GM12891 (cell line): ENCODE measurements around the gene GRAMD1B.

ENCODE experiments used
- PAX5 ChIP-seq: IDR thresholded peaks from 2 replicates; pipeline ENCODE4 v1.6.1; 2011; ENCODE audit warnings: low read length, moderate library complexity, mild to moderate bottlenecking; ENCODE audit not compliant: insufficient read depth, severe bottlenecking
- POLR2A ChIP-seq: IDR thresholded peaks from 2 replicates; pipeline ENCODE4 v1.6.1; 2011; ENCODE audit warnings: low read depth, low read length, control low read depth
- POLR2AphosphoS5 ChIP-seq: IDR thresholded peaks from 2 replicates; pipeline ENCODE4 v1.6.1; 2011; ENCODE audit warnings: low read depth, low read length, control low read depth
- POU2F2 ChIP-seq: IDR thresholded peaks from 2 replicates; pipeline ENCODE4 v1.6.1; 2011; ENCODE audit warnings: low read depth, mild to moderate bottlenecking, control low read depth, low read length, moderate library complexity
- TAF1 ChIP-seq: IDR thresholded peaks from 2 replicates; pipeline ENCODE4 v1.6.1; 2011; ENCODE audit warnings: low read depth, low read length, control low read depth

DNA sequence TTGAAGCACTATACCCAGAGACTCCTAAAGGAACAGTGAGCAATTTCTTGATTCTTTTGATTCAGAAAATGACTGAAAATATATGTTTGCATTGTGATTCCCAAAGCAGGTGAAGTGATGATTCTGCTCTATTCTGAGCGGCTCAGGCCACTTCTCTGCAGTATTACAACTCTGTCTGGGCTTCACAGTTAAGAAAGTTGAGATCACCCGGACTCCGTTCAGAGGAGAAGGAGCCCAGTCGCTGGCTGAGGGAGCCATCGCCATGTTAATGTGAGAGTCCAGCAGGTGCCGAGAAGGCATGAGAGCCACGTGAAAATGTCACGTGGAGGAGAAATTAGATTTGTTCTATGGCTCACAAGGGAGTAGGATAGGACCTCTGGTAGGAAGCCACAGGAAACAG lies 132.8 kb downstream of the GRAMD1B start:
- TF ChIP-seq TAF1 (no peak), POLR2A (no peak), POU2F2 (no peak), POLR2AphosphoS5 (no peak), PAX5 (no peak)
